LHCN-M2 (cell line): ENCODE results near the gene IFNA14. TPM values are rescaled to one million over a fixed set of nuclear protein-coding genes. Genes with fewer than 3 reads are reported as not detected.
"Not testable (repeated sequence)": the region's sequence is repeated elsewhere in the genome, so short reads cannot be mapped to it uniquely, and the experiment has no call there.

Experiments used
- DNase-seq: peaks from one replicate; pipeline ENCODE4 v3.0.0-alpha.2; 2012; ENCODE audit warnings: low read depth
- polyA plus RNA-seq: library from polyadenylated mRNA; unstranded; fragments of >200 nt; gene quantifications from one replicate; pipeline ENCODE4 v1.2.1, GENCODE V29; 2012; ENCODE audit warnings: missing spikeins
- total RNA-seq: library from RNA; depleted of rRNA; stranded (reverse); fragments of >200 nt; gene quantifications from 2 replicates; pipeline ENCODE4 v1.2.3, GENCODE V29; 2014; rRNA removed

The IFNA14 gene
- total RNA-seq: not detected in 2 replicates
- polyA plus RNA-seq: not detected

GRCh38 chr9:21239911-21240310, at the start of gene IFNA14:
IFNA14 (minus strand) TSS chr9:21240005; CDS start chr9:21239935, 70 bp downstream.
- DNase-seq: no peak

- no peak for DNase-seq
Observed at GRCh38 chr9:21287280-21287679, 47.5 kb upstream of the IFNA14 start.

- no peak for DNase-seq
Observed at GRCh38 chr9:21286659-21287058, 46.9 kb upstream of the IFNA14 start.

GRCh38 chr9:21286099-21286498, 46.3 kb upstream of the IFNA14 start:
- DNase-seq: no peak

- DNase-seq: no peak
Observed at GRCh38 chr9:21281275-21281674, 41.5 kb upstream of the IFNA14 start.

- no peak for DNase-seq
Observed at GRCh38 chr9:21268347-21268657, 28.5 kb upstream of the IFNA14 start.

- DNase-seq: no peak
Observed at GRCh38 chr9:21267485-21268346, 27.9 kb upstream of the IFNA14 start.

GRCh38 chr9:21266733-21267484, 27.1 kb upstream of the IFNA14 start:
- no peak for DNase-seq

GRCh38 chr9:21265421-21266189, 25.8 kb upstream of the IFNA14 start:
- DNase-seq: no peak

- no peak for DNase-seq
Observed at GRCh38 chr9:21255538-21256212, 15.9 kb upstream of the IFNA14 start.

GRCh38 chr9:21252721-21253547, 13.1 kb upstream of the IFNA14 start:
- peak; percentile 69 for DNase-seq

GRCh38 chr9:21251638-21252037, 11.8 kb upstream of the IFNA14 start:
- no peak for DNase-seq

- DNase-seq: no peak
Observed at GRCh38 chr9:21251190-21251589, 11.4 kb upstream of the IFNA14 start.

- DNase-seq: no peak
Observed at GRCh38 chr9:21244836-21245235, 5.0 kb upstream of the IFNA14 start.

GRCh38 chr9:21236360-21236714, 3.5 kb downstream of the IFNA14 start:
- not testable (repeated sequence) for DNase-seq

- DNase-seq: peak; percentile 42
Observed at GRCh38 chr9:21235468-21236359, 4.1 kb downstream of the IFNA14 start.

GRCh38 chr9:21234153-21234687, 5.6 kb downstream of the IFNA14 start:
- DNase-seq: no peak

GRCh38 chr9:21233258-21233657, 6.5 kb downstream of the IFNA14 start:
- DNase-seq: no peak

GRCh38 chr9:21228122-21228521, 11.7 kb downstream of the IFNA14 start, which contains the start of gene IFNA17:
IFNA17 (minus strand) TSS chr9:21228222; CDS start chr9:21228173, 49 bp downstream.
- DNase-seq: no peak
